COLO829 (cell line): ENCODE measurements around the gene EIF3K.

Experiments
- DNase-seq: peaks from one replicate; pipeline ENCODE4 v3.0.0; 2012; ENCODE audit warnings: low spot score

EIF3K gene

DNA sequence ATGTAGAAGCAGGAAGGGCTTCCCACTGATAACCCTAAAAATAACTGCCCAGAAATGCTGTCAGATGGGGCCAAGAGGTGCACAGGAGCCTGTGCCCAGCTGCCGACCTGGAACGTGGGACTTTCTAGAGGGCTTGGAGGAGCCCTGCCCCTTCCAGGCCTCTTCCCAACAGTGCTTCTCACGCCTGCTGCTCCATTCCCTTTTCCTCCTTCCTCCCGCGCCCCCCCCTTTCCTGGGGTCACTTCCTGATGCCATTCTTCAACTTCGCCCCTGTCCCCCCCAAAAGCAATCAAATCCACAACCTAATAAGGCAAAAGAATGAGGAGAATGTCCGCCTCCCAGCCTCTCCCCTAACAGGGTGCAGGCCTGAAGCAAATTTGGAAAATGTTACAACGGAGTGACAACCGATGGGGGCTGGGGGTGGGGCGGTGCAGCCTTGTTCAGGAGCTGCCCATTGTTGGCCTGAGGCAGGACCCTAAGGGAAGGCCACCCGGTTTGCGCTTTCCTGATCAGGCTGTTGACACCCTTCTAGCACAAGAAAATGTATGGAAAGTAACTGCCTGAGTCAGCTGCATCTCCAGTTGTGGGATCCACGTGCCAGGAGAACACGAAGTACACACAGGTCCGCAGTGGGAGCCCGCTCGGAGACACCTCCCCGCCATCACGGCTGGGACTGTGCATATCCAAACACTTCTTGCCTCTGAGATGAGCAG, 47.1 kb downstream of the EIF3K start:
- DNase-seq = no peak

DNA sequence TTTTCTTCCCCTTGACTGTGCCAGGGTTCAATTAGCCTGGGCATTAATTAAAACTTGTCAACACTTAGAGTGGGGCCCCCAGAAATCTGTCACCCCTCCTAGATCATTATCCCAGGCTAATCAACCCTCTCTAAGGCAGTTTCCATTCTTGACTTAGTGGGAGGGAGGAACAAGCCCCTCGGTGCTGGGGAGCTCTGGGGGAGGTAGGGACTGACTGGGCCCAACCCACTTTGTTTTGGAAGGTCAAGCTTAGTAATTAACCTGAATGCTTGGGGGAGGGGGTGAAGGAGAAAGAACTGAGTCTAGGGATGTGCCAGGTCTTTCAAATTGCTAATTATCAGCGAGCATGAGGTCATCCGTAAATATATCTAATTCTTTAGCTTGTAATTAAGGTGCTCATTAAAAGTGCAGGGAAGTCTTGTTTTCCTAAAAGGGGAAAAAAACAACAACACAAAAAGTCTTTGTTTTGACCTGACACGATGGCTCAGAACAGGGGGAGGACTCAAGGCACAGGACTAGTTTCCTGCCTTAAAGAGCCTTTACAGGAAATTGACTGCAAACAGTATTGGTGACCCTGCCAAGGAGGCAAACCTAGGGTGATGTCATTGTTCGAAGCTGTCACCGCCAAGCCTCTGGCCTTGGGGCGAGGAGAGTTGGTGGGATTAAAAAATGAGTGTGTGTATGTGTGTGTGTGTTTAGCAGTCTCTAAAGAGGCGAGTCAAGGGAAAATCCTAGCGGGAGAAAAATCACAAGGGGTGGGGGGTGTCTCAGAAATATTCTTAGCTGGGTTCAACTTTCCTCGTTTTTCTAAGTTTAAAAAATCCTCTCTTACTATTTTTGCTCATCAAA, 47.9 kb downstream of the EIF3K start:
- DNase-seq = peak; percentile 53

DNA sequence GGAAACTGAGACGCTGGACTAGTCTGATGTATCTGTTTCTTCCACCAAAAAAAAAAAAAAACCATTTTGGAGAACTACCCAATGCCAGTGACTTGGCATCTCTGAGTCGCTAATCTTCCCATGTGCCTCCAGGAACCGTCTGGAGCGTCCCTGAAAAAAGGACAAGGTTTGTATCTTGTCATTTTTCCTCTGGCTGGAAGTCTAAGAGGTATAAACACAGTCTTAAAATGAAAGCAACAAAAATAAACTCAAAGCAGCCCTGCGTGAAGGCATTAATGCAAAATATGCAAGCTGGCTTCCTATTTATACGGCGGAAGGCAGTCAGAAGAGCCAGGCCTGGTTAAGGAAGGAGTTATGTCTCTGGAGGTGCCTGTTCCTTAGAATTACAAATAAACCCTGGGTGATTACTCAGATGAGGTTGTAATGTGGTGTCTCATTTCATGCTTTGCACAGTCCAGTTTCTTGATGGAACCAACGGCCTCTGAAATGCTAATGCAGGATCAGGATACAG, 48.7 kb downstream of the EIF3K start:
- no peak for DNase-seq

DNA sequence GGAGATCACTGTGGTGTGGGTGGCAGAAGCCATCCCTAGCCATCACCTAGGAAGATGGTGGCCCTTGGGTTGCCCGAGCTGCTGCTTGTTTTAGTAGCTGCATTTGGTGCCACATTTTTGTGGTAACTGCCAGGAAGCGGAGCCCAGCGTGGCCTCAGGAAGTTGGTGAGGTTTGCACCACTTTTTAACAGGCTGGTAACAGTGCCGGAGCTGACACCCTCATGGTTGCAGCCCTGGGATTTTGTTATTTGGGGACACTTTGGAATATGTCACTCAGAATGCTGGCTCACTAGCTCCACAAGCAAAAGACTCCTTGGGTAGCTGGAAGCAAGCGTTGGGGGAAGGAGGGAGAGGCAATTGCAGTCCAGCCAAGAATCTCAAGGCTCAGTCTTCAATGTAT, 50.6 kb downstream of the EIF3K start:
- DNase-seq = no peak

DNA sequence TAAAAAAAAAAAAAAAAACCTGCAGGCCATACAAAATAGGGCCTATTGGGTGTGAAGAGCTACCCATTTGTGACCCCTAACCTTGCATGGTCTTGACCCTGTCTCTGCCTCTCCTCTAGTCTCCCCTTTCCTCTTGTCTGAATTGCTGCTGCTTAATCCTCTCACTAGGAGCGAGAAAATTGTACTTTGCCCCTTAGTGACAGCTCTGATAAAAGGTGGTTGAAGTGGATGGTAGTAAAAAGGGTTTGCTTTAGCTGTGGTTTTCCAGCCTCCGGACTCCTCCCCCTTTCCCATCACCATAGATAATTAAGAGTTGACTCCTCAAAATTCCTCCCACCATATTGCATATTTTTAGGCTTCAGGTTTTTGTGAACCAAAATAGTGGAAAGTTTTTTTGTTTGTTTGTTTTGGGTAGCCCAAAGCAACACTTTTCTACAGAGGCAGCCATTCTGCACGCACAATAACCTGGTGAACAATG, 52.0 kb downstream of the EIF3K start:
- no peak for DNase-seq

DNA sequence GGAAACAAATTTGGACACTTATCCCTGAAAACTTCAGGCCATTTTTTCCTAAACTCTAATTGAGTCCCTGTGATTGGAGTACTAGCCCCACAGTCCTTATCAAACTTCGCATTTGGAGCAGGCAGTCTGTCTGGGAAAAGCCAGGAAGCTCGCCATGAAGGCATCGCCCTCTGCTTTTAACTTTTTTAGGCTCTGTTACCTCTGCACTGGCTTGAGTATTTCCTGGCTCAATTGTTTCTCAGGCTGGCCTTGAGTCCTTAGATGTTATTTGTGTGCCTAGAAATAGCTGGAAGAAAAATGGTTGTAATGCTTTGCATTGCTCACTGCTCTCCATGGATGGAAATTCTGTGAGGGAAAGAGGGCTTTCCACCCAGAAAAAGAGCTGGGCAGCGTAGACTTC, 52.7 kb downstream of the EIF3K start:
- no peak for DNase-seq

DNA sequence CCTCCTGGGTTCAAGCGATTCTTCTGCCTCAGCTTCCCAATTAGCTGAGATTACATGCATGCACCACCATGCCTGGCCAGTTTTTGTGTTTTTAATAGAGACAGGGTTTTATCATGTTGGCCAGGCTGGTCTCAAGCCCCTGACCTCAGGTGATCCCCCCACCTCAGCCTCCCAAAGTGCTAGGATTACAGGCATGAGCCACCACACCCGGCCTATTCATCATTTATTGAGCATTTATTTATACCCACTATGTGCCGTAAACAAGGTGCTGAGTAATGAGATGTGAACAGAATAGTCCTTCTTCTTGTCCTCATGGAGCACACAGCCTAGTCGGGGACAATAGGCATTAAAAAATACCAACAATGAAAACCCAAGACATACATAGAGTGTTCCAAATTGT, 54.0 kb downstream of the EIF3K start:
- DNase-seq = no peak

DNA sequence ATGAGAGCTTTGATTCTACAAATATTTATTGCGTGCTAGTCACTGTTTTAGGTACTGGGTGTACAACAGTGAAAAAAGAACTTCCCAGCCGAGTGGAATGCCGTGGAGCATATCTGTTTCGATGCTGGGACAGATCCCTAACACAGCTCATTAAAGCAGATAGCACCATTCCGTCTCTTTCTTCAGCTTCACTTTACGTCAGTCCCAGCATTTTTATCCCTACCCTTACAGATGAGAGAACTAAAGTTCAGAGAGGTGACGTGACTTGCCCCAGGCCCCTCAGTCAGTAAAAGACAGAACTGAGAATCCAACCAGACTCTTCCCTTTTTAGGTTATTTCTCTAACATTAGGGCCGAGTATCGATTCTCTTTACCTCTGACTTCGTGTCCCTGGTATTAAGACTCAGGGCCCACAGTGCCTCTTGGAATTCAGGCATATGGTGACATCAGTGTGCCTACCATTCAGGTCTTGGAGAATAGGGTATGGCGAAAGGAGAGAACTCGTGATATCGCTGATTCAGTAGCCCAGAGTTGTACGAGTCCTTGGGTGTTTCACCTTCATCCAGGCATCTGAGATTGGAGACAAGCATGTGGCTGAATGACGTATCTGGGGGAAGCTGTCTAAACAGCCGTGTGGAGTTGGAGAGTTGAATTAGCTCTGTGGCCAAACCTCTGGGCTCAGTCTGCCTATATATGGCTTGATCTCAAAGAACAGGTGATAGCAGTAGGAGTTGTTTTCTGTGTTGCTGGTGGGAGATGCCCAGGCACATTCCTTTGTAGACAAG, 55.6 kb downstream of the EIF3K start:
- no peak for DNase-seq

DNA sequence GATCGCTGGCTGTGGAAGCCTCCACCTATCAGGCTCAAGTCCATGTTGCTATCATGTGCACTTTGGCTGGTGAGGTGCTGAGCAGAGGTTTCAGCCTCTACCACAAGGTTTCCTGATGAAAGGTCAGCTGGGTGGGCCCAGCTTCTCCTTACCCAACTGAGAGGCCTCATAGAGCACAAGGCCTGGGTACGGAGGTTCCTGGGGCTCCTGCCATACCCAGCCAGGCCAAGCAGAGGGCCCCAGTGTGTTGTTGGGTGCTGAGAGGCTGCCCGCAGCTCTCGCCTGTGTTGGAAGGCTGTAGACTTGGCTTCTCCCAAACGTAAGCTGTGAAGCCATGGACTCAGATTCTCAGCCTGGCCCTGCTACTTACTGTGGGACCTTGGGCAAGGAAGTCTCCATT, 56.6 kb downstream of the EIF3K start:
- DNase-seq = no peak

DNA sequence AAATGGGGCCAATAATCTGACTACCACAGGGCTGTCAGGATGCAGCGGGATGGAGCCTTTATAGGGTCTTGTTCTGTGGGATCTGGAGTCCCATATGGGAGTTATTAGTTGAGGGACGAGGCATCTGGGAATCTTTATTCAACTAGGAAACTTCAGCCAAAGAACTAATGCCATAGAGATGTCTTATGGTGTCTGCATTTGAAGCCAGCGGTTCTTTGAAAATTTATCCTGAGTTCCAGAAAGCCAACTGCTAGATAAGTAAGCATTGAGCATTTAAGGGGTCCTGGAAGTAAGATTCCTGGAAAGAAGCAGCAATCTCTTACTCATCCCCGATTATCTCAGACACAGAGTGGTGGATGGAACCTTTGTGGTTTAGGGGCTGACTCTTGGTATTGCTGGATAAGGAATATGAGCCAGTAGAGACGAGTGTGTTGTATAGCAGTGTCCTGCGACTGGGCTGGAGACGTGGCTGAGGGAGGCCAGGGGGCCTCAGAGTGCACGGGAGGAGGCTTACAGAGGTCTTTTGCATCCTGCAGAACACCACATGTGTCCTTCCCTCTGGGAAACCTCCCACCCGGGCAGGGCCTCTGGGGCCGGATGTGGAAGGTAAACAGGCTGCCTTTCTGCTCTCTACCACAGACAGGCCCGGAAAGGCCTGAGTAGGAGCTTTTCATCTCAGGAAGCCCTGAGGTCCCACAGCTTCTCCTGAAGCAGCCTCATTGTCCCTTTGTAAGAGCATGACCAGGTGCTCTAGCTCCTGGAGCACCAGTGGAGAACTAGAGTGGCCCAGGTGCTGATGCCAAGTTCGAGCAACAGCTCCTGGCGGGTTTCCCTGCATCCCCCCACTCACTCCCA, 57.3 kb downstream of the EIF3K start:
- peak; percentile 74 for DNase-seq

DNA sequence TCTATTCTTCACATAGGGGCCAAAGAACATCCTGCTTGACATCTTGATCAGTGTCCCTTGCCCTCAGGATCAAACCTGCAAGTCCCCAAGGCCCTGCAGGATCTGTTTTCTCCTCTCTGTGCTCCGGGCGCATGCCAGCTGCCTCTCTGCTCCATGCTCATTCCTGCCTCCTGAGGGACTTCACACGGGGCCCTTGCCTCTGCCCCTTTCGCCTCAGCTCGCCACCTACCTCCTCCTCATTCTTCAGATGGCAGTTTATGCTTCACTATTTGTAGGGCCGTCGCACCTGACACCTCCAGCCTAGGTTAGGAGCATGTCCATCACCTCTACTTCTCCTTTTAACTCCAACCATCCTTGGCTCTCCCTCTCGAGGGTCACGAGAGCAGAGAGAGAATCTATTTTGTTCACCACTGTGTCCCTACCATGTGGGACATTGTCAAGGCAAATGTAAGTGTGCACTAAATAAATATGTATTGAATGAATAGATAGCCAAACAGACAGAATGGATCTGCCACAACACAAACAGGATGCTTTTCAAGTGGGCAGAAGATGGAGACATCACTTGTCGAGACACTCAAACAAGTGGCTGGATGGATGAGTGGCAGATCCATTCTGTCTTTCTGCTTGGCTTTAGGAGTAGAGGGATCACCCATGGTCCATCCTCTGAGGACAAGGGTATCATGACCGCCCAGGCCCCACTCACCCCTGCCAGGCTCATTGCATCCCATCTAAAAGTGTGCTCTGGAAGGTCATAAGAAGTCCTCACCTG, 58.1 kb downstream of the EIF3K start:
- DNase-seq = no peak

DNA sequence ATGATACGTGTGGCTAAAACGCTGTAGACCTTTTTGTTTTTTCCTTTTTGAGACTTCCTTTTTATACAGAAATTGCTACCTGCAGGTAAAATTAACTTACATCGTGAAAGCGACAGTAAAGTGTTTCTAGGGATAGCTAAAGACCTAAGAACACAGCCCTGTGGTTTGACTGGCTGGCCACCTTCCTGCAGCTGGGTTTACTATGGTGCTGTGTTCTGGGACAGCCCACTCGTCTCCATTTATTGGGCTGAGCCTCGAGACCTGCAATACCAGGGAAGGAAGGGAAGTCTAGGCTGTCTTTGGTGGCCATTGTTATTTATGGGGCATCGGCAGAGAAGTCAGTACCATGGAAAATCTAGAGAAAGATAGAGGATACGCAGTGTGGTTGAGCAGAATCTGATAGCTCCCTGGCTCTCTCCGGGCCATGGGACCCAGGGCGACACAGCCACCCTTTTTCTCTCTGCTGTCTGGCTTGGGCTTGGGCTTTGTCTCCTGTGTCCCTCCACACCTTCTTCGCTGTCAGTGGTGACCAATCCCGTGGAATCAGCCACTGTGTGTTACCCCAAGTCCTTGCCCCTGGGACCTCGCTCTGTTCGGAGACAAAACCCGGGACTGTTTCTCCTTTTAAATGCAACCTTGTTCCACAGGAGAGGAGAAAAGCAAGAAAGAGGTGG, 59.4 kb downstream of the EIF3K start:
- DNase-seq = no peak

DNA sequence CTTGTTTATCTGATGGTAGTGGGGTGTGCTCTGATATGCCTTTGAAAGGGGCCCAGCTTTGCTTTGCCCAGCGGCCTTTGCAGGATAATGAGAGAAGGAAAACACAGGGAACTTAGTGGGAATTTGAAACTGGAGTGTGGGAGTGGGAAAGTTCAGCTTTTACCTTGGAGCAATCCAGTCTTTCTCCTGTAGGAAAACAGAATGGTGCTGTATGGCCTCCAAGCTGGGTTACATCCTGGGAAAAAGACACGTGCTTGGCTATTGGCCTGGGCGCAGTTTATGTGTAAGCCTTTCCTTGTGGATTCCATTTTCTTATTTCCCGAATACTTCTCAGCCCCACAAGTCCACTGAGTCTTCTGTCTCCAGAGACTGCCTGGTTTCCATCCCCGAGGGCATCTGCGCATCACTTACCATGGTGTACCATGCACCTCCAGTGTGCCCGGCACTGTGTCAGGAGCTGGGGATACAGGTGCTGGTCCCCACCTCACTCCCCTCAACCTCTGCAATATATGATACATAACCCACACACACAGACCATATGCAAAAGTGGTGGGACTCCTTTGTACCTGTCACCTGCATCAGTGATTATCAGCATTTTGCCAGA, 60.0 kb downstream of the EIF3K start:
- DNase-seq = no peak

DNA sequence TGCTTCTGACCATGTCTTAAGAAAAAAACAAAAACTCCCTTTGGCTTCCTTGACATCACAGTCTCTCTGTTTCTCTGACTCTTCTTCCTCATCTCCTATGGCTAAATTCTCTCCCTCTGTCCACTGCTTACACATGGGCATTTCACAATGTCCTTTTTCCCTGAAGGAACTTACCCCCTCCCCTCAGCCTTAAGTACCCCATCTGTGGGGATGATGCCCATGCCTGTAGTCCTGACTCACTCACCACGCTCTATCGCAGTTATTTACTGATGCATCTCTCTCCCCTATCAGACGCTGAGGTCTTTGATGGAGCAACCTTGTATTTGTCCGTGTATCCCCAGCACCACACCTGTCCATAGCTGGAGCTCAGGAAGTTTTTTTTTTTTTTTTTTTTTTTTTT, 60.9 kb downstream of the EIF3K start:
- no peak for DNase-seq

DNA sequence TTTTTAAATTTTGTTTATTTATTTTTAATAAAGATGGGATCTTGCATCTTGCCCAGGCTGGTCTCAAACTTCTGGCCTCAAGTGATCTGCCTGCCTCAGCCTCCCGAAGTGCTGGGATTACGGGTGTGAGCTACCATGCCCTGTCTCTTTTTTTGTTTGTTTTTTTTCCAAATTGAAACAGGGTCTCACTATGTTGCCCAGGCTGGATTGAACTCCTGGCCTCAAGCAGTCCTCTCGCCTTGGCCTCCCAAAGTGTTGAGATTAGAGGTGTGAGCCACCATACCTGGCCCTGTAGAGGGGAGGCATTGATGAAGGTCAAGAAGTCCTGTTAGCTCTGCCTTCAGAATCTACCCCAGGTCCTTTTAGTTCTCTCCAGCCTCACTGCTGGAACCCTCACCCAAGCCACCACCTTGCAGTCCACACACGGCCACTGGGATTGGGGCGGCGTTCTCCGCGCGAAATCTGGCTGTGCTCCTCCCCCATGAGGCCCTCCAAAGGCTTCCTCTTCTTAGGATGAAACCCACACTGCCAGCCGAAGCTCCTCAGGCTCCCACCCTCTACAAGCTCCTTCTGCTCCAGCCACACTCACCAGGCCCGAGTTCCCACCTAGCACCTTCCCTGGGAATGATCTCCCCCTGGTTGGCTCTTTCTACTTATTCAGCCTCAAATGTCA, 63.3 kb downstream of the EIF3K start:
- DNase-seq = no peak

DNA sequence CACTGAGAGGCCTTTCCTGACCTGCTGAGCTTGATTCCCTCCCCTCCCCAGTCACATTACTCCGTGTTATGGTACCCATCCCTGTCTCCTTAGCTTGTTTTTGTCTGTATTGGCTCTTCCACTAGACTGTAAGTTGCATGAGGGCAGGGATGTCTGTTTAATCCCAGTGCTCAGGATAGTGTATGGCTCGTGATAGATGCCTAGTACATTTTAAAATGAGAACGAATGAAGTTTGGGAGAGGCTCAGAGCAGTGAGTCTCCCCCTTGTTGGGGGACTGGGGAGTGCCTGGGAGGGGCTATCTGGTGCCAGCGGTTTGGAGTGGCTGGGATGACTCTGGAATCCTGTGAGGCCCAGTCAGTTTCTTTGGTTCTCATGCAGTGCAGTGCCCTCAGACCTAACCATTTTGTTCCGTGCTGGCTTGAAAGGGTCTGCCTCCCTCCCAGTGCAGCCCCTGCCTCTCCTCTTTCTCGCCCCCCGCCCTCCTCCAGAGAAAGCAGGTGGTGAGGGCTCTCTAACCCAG, 63.9 kb downstream of the EIF3K start:
- DNase-seq = no peak

DNA sequence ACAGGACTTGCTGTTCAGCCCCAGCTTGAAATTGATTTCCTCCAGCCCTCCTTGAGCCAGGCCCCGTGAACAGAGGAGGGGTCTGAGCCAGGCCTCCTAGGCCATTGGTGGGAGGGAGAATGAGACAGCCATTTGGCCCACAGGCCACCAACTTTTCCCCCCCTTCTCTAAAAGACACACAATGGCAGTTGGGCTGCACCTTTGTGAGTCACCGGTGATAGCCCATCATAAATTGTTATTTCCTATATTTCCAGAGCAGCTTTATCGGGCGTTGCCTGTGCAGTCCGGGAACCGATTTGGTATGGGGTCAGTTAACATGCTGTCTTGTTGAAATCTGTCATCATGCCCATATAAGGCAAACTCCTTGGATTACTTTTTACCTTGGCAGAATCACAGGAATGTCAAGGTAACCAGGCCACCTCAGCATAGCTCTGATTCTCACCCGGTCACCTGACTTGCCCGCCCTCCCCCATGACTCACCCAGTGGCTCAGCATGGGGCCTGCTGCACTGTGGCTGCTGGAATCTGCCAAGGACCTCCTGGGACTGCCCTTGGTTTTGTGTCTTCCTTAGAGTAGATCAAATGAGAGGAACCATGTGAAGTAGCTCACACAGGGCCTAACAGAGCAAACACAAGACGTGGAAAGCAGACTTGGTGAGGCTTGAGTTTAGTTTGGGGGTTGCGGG, 64.5 kb downstream of the EIF3K start:
- DNase-seq = peak; percentile 69
